CD14-positive monocyte (primary cell): ENCODE measurements around the gene CTSD. TPM values are rescaled to one million over a fixed set of nuclear protein-coding genes. Genes with fewer than 3 reads are reported as not detected.

ENCODE experiments used
- DNase-seq, 3 donors: peaks; one replicate each; pipeline ENCODE4 v3.0.0-alpha.2; 2011 to 2022
- H2AFZ ChIP-seq: 2 replicates; pipeline ENCODE4 v1.6.0; 2012; ENCODE audit warnings: mild to moderate bottlenecking, low read depth, low read length, inconsistent platforms; ENCODE audit not compliant: insufficient read depth, poor library complexity, severe bottlenecking
- H3K27ac ChIP-seq, 2 donors: 1 replicate in 1 of 2; 2 replicates in 1 of 2; pipeline ENCODE4 v1.5.1; 2012 to 2013; ENCODE audit warnings: low read length in 2 of 2, control low read depth in 1 of 2, inconsistent platforms in 1 of 2, low read depth in 1 of 2, mild to moderate bottlenecking in 1 of 2
- H3K27me3 ChIP-seq, 2 donors: one replicate each; pipeline versions ENCODE4 v1.6.0 to v1.6.1; 2011 to 2013; ENCODE audit warnings: low read length in 2 of 2; ENCODE audit not compliant: control insufficient read depth in 2 of 2, insufficient read depth in 2 of 2
- H3K36me3 ChIP-seq, 2 donors: replicated peaks in 1 of 2; 1 replicate in 1 of 2; 2 replicates in 1 of 2; pipeline versions ENCODE4 v1.5.1 to v1.6.1; 2012 to 2013; ENCODE audit warnings: low read length in 2 of 2, control low read depth in 1 of 2, inconsistent platforms in 1 of 2, mild to moderate bottlenecking in 1 of 2; ENCODE audit not compliant: insufficient read depth in 2 of 2, control insufficient read depth in 1 of 2
- H3K4me1 ChIP-seq, 2 donors: 1 replicate in 1 of 2; 2 replicates in 1 of 2; pipeline versions ENCODE4 v1.5.1 to v1.6.1; 2012 to 2013; ENCODE audit warnings: low read length in 2 of 2, control low read depth in 1 of 2, inconsistent platforms in 1 of 2, mild to moderate bottlenecking in 1 of 2, moderate library complexity in 1 of 2; ENCODE audit not compliant: insufficient read depth in 2 of 2, control insufficient read depth in 1 of 2
- H3K4me2 ChIP-seq: replicated peaks from 2 replicates; pipeline ENCODE3; 2012; ENCODE audit warnings: low read length, moderate library complexity, mild to moderate bottlenecking; ENCODE audit not compliant: poor library complexity, severe bottlenecking; ENCODE audit errors: extremely low read depth
- H3K4me3 ChIP-seq, 3 experiments: fragments of 200-600 bp in 1 of 3; sonication (generic) in 1 of 3; replicated peaks in 1 of 3; 1 replicate in 2 of 3; 2 replicates in 1 of 3; pipeline ENCODE4 v1.5.1; 2011 to 2013; ENCODE audit warnings: low read length in 3 of 3, mild to moderate bottlenecking in 3 of 3, control low read depth in 2 of 3, low read depth in 2 of 3, inconsistent platforms in 1 of 3, moderate library complexity in 1 of 3
- H3K79me2 ChIP-seq: 2 replicates; pipeline ENCODE4 v1.6.0; 2012; ENCODE audit warnings: mild to moderate bottlenecking, control low read depth, inconsistent platforms, low read length, moderate library complexity; ENCODE audit not compliant: insufficient read depth
- H3K9ac ChIP-seq: 2 replicates; pipeline ENCODE4 v1.6.0; 2017; ENCODE audit warnings: low read length, mild to moderate bottlenecking; ENCODE audit not compliant: insufficient read depth, poor library complexity, severe bottlenecking
- H3K9me3 ChIP-seq, 2 donors: replicated peaks in 1 of 2; 1 replicate in 1 of 2; 2 replicates in 1 of 2; pipeline versions ENCODE4 v1.5.1 to v1.6.1; 2012 to 2013; ENCODE audit warnings: low read length in 2 of 2, control low read depth in 1 of 2; ENCODE audit not compliant: control insufficient read depth in 1 of 2, insufficient read depth in 1 of 2
- H4K20me1 ChIP-seq: 2 replicates; pipeline ENCODE4 v1.6.0; 2012; ENCODE audit warnings: mild to moderate bottlenecking, low read length, control low read depth, moderate library complexity; ENCODE audit not compliant: insufficient read depth
- H3K27ac Mint-ChIP-seq, 7 donors: one replicate each; pipeline ENCODE4 v1.8.0; 2020; ENCODE audit warnings: mild to moderate bottlenecking in 7 of 7, mixed read lengths in 7 of 7, moderate library complexity in 6 of 7, inconsistent platforms in 2 of 7
- H3K27me3 Mint-ChIP-seq, 3 donors: one replicate each; pipeline ENCODE4 v1.8.0; 2021 to 2022; ENCODE audit warnings: low read depth in 3 of 3, mild to moderate bottlenecking in 3 of 3, mixed read lengths in 3 of 3, moderate library complexity in 3 of 3, inconsistent platforms in 1 of 3
- H3K36me3 Mint-ChIP-seq, 2 donors: one replicate each; pipeline ENCODE4 v1.8.0; 2020; ENCODE audit warnings: mixed read lengths in 2 of 2, inconsistent platforms in 1 of 2, mild to moderate bottlenecking in 1 of 2
- H3K4me1 Mint-ChIP-seq: one replicate; pipeline ENCODE4 v1.8.0; 2020; ENCODE audit warnings: mild to moderate bottlenecking, mixed read lengths
- H3K4me3 Mint-ChIP-seq, 2 donors: one replicate each; pipeline ENCODE4 v1.8.0; 2020; ENCODE audit warnings: mild to moderate bottlenecking in 2 of 2, mixed read lengths in 2 of 2, moderate library complexity in 1 of 2
- H3K9me3 Mint-ChIP-seq, 7 donors: one replicate each; pipeline ENCODE4 v1.8.0; 2020 to 2022; ENCODE audit warnings: mixed read lengths in 7 of 7, mild to moderate bottlenecking in 6 of 7, moderate library complexity in 6 of 7, inconsistent platforms in 2 of 7
- CTCF ChIP-seq: fragments of 200-600 bp; IDR thresholded peaks from one replicate; pipeline ENCODE4 v1.8.0; 2022; ENCODE audit warnings: antibody characterized with exemption, mild to moderate bottlenecking
- WGBS: methylation state at CpG from one replicate; pipeline ENCODE4 v1.1.5; 2013; ENCODE audit warnings: missing lambda C conversion rate; ENCODE audit not compliant: insufficient coverage; 5-methylcytosine and 5-hydroxymethylcytosine counted together
- intact Hi-C, 2 donors: fragments of 100-400 bp; cut with micrococcal nuclease; formaldehyde crosslinking; loops; one replicate each; pipeline versions ENCODE4 v1.15.0 to v1.15.1; 2023
- polyA plus RNA-seq, 3 donors: library from polyadenylated mRNA; depleted of rRNA in 1 of 3; unstranded in 2 of 3; stranded (reverse) in 1 of 3; fragments of 300-500 nt in 2 of 3; fragments of >200 nt in 1 of 3; fragmentation: Illumina TruSeq in 2 of 3; gene quantifications; 1 replicate in 2 of 3; 2 replicates in 1 of 3; pipeline ENCODE4 v1.2.3, GENCODE V29; 2012 to 2021

Gene CTSD
- polyA plus RNA-seq, 3 donors: 835 to 1,372 (median 855) TPM

- Mint-ChIP-seq H3K4me3 (no peak overlapping the region), H3K27ac (peak overlapping the region; percentile 98 to 100 (median 98))
- 64% methylated on average over 9 of the region's 9 CpGs for WGBS
These were observed 17.9 kb upstream of the CTSD start for GRCh38 chr11:1781593-1781975.

More at GRCh38 chr11:1781593-1781975, 17.9 kb upstream of the CTSD start:
- peak overlapping the region; percentile 79 for H3K9ac ChIP-seq
- peaks cover 92 to 99% of the 10 kb centered on the region in 2 donors for H3K4me1 ChIP-seq
- peak overlapping the region; percentile 96 to 99 for H3K27ac ChIP-seq
- peaks cover 2 to 13% (median 4%) of the 10 kb centered on the region in 3 donors for H3K27me3 Mint-ChIP-seq
- no peak for TF ChIP-seq CTCF
- H3K4me3 ChIP-seq: no peak overlapping the region
- peaks cover 2 to 10% of the 10 kb centered on the region in 2 donors for H3K36me3 Mint-ChIP-seq
- H3K4me2 ChIP-seq: no peak overlapping the region
- no peaks in the 10 kb centered on the region for H3K27me3 ChIP-seq
- H3K4me1 Mint-ChIP-seq: peaks cover 100% of the 10 kb centered on the region
- no peak overlapping the region for H2AFZ ChIP-seq
- intact Hi-C loops: loop anchor here in 1 of 2 donors (5.0 kb wide), 1 partner anchor 71 kb away; the partner anchor contains the start of gene LSP1
- no peaks in the 10 kb centered on the region for H4K20me1 ChIP-seq
- peak in 1 of 3 donors; percentile 21 for DNase-seq
- no peaks in the 10 kb centered on the region for H3K79me2 ChIP-seq
- no peaks in the 10 kb centered on the region for H3K36me3 ChIP-seq
- H3K9me3 Mint-ChIP-seq: peaks cover 0 to 3% (median 2%) of the 10 kb centered on the region in 7 donors
- no peaks in the 10 kb centered on the region for H3K9me3 ChIP-seq
